ENCODE measurements around the gene CC2D2A.

DNA sequence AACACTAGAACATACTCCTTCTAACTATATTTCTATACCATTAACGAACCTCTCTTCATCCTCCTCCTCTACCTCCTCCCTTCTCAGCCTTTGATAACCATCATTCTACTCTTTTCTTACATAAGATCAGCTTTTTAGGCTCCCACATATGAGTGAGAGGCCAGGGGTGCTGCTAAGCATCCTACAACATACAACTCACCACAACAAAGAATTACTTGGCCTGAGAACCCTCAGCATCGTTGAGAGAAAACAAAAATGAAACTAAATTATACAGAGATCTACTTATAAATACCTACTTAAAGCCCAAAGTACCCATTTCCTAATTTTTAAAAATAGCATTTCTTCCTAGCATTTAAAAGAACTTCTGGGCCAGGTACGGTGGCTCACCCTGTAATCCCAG, 77.7 kb downstream of the CC2D2A start:
- TF ChIP-seq, protein P1, sequence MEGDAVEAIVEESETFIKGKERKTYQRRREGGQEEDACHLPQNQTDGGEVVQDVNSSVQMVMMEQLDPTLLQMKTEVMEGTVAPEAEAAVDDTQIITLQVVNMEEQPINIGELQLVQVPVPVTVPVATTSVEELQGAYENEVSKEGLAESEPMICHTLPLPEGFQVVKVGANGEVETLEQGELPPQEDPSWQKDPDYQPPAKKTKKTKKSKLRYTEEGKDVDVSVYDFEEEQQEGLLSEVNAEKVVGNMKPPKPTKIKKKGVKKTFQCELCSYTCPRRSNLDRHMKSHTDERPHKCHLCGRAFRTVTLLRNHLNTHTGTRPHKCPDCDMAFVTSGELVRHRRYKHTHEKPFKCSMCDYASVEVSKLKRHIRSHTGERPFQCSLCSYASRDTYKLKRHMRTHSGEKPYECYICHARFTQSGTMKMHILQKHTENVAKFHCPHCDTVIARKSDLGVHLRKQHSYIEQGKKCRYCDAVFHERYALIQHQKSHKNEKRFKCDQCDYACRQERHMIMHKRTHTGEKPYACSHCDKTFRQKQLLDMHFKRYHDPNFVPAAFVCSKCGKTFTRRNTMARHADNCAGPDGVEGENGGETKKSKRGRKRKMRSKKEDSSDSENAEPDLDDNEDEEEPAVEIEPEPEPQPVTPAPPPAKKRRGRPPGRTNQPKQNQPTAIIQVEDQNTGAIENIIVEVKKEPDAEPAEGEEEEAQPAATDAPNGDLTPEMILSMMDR (IDR thresholded peaks at IDR 0.05; ENCODE audit: insufficient read depth, low read depth, low read length), result no peak
- TF ChIP-seq EZH2 (IDR thresholded peaks at IDR 0.05; ENCODE audit: insufficient read depth, low read length), result no peak

All from astrocyte (in vitro differentiated cells and primary cell).